ENCODE measurements around the gene KIR2DL3. TPM values are rescaled to one million over a fixed set of nuclear protein-coding genes. Genes with fewer than 3 reads are reported as not detected.

The KIR2DL3 gene
- total and polyA plus RNA-seq, 2 of the 4 experiments (the other 2 are of a cell fraction), result not detected

DNA sequence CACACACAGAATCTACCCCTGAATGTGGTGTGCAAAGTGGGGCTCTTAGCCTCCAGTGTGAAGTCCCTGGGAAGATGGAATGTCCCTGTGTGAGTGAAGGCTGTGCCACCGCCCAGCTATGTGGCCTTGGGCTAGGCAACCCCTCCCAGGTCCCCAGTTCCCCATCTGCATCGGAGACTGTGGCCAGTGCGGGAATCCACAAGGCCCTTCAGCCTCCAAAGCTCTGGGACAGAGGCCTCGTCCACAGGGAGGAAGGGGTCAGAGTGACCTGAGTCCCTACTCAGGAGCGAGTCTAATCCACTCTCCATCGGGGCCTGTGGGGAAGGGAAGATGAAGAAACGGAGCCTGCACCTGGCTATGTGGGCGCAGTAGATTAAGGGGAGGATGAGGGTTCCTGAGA is 33.4 kb upstream of the KIR2DL3 start:
- DNase-seq, result no peak
- Histone ChIP-seq H3K4ac (ENCODE audit: low read depth, low read length) (no peak overlapping the region), H2AK5ac (ENCODE audit: low read depth, low read length) (no peak overlapping the region), H4K20me1 (ENCODE audit: insufficient read depth, low read length) (no peaks in the 10 kb centered on the region), H2BK5ac (ENCODE audit: low read depth, low read length, poor library complexity, severe bottlenecking) (no peak overlapping the region), H4K8ac (ENCODE audit: low read depth in 2 of 2, low read length in 2 of 2) (no peak overlapping the region), H3K4me2 (ENCODE audit: low read depth, low read length) (no peak overlapping the region), H3K79me1 (ENCODE audit: low read depth in 1 of 2, low read length in 2 of 2) (no peaks in the 10 kb centered on the region), H2BK20ac (ENCODE audit: low read depth, low read length) (no peak overlapping the region), H3K9me3 (ENCODE audit: control insufficient read depth, insufficient read depth, low read length) (peaks cover 49% of the 10 kb centered on the region), H3K9me1 (ENCODE audit: insufficient read depth, low read length) (no peaks in the 10 kb centered on the region), H3K36me3 (ENCODE audit: control insufficient read depth, insufficient read depth, low read length) (no peaks in the 10 kb centered on the region), H3K4me3 (ENCODE audit: insufficient read depth, low read depth, low read length) (no peak overlapping the region), H3K23ac (ENCODE audit: low read depth, low read length) (no peak overlapping the region), H3K4me1 (ENCODE audit: control insufficient read depth, insufficient read depth, low read length) (no peaks in the 10 kb centered on the region), H3K56ac (ENCODE audit: extremely low read depth, insufficient read depth, low read length) (no peak overlapping the region), H2AK9ac (replicated peaks; ENCODE audit: low read depth, low read length, poor library complexity) (no peak overlapping the region), H3K27me3 (ENCODE audit: control insufficient read depth, insufficient read depth, low read length) (no peaks in the 10 kb centered on the region), H3K18ac (ENCODE audit: low read depth, low read length) (no peak overlapping the region), H3K27ac (ENCODE audit: insufficient read depth, low read length) (no peak overlapping the region), H3K9ac (ENCODE audit: low read depth, low read length) (no peak overlapping the region), H2BK120ac (ENCODE audit: low read depth, low read length) (no peak overlapping the region), H2AFZ (replicated peaks; ENCODE audit: low read length, poor library complexity) (no peak overlapping the region), H2BK15ac (ENCODE audit: low read depth, low read length) (no peak overlapping the region), H4K5ac (ENCODE audit: low read depth, low read length) (no peak overlapping the region), H3K14ac (replicated peaks; ENCODE audit: low read depth, low read length) (no peak overlapping the region), H4K91ac (ENCODE audit: insufficient read depth, low read depth, low read length) (no peak overlapping the region)
- CTCF ChIA-PET, result no interaction called here
- POLR2A ChIA-PET (ENCODE audit: unreplicated experiment), result no interaction called here
- BruUV-seq (replicated peaks), result no TSS peak
- intact Hi-C loops (cut with micrococcal nuclease), result no loop called here
- WGBS, 2 experiments (ENCODE audit: extremely low coverage in 2 of 2, insufficient read length in 1 of 2), result 60% methylated on average over 1 of the region's 8 CpGs; no CpG with 5 or more reads in 1 of the 2 experiments
- in situ Hi-C loops (cut with MboI; ENCODE audit: low sequenced_read_pairs), result no loop called here
- dilution Hi-C loops (cut with HindIII; ENCODE audit: low sequenced_read_pairs, unreplicated experiment), result no loop called here
- TF ChIP-seq CTCF (conservative IDR thresholded peaks at IDR 0.05; ENCODE audit: low read depth, low read length) (no peak), MAFK (IDR thresholded peaks at IDR 0.05; ENCODE audit: low read depth, low read length) (no peak), NFE2L2 (IDR thresholded peaks at IDR 0.05; ENCODE audit: low read depth, low read length) (no peak), POLR2A (IDR thresholded peaks at IDR 0.05; ENCODE audit: low read depth, low read length) (no peak), MXI1 (IDR thresholded peaks at IDR 0.05; ENCODE audit: borderline replicate concordance, low read depth, low read length) (no peak), RAD21 (IDR thresholded peaks at IDR 0.05; ENCODE audit: low read length) (no peak), SMC3 (IDR thresholded peaks at IDR 0.05; ENCODE audit: low read depth, low read length) (no peak), CEBPB (IDR thresholded peaks at IDR 0.05; ENCODE audit: low read depth, low read length) (no peak), MAZ (IDR thresholded peaks at IDR 0.05; ENCODE audit: borderline replicate concordance, low read depth, low read length) (no peak), BHLHE40 (IDR thresholded peaks at IDR 0.05; ENCODE audit: low read depth, low read length) (no peak), RCOR1 (IDR thresholded peaks at IDR 0.05; ENCODE audit: insufficient replicate concordance, low read length) (no peak), RFX5 (IDR thresholded peaks at IDR 0.05; ENCODE audit: low read depth, low read length) (no peak), FOS (IDR thresholded peaks at IDR 0.05; ENCODE audit: low read depth, low read length) (no peak), ELK1 (IDR thresholded peaks at IDR 0.05; ENCODE audit: borderline replicate concordance, low read depth, low read length) (no peak), CHD1 (IDR thresholded peaks at IDR 0.05; ENCODE audit: low read depth, low read length) (no peak)
- TF ChIP-seq, protein P1, sequence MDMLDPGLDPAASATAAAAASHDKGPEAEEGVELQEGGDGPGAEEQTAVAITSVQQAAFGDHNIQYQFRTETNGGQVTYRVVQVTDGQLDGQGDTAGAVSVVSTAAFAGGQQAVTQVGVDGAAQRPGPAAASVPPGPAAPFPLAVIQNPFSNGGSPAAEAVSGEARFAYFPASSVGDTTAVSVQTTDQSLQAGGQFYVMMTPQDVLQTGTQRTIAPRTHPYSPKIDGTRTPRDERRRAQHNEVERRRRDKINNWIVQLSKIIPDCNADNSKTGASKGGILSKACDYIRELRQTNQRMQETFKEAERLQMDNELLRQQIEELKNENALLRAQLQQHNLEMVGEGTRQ (IDR thresholded peaks at IDR 0.05; ENCODE audit: low read depth, low read length), result no peak
- ATAC-seq (ENCODE audit: low read depth), result no peak
